OCI-LY3 (cell line): ENCODE data around the gene LMAN2.
"Not testable (repeated sequence)": the region's sequence is repeated elsewhere in the genome, so short reads cannot be mapped to it uniquely, and the experiment has no call there.

ENCODE experiments used
- H2AFZ ChIP-seq: fragments of 200-600, 300-600 bp; shearing (Covaris generic); 2 replicates; pipeline ENCODE4 v1.6.0; 2014; ENCODE audit warnings: antibody characterized with exemption, low read depth, low read length
- H3K27ac ChIP-seq: fragments of 200-600, 300-600 bp; sonication (generic); 2 replicates; pipeline ENCODE4 v1.5.1; 2014; ENCODE audit warnings: mild to moderate bottlenecking, low read length, moderate library complexity, mixed read lengths
- H3K27me3 ChIP-seq: fragments of 200-600, 300-600 bp; sonication (generic); 2 replicates; pipeline ENCODE4 v1.6.1; 2014; ENCODE audit warnings: low read depth, low read length, mixed read lengths
- H3K36me3 ChIP-seq: fragments of 200-600, 300-600 bp; sonication (generic); replicated peaks from 2 replicates; pipeline ENCODE3; 2014; ENCODE audit warnings: low read depth, low read length, mixed read lengths
- H3K4me1 ChIP-seq: fragments of 300-600, 200-600 bp; sonication (generic); 2 replicates; pipeline ENCODE4 v1.6.1; 2014; ENCODE audit warnings: low read length, mixed read lengths
- H3K4me2 ChIP-seq: fragments of 200-600, 300-600 bp; sonication (generic); 2 replicates; pipeline ENCODE4 v1.6.1; 2014; ENCODE audit warnings: low read length, mixed read lengths
- H3K4me3 ChIP-seq: fragments of 300-600, 200-600 bp; sonication (generic); 2 replicates; pipeline ENCODE4 v1.5.1; 2014; ENCODE audit warnings: antibody characterized with exemption, mild to moderate bottlenecking, low read length, moderate library complexity
- H3K79me2 ChIP-seq: fragments of 300-600, 200-600 bp; shearing (Covaris generic); 2 replicates; pipeline ENCODE4 v1.6.1; 2014; ENCODE audit warnings: mild to moderate bottlenecking, low read length, mixed read lengths
- H3K9ac ChIP-seq: fragments of 300-600, 200-600 bp; shearing (Covaris generic); 2 replicates; pipeline ENCODE4 v1.6.0; 2014; ENCODE audit warnings: mild to moderate bottlenecking, low read length, moderate library complexity
- H3K9me3 ChIP-seq: fragments of 200-600, 300-600 bp; shearing (Covaris generic); 2 replicates; pipeline ENCODE4 v1.6.1; 2014; ENCODE audit warnings: low read length, mixed read lengths; ENCODE audit not compliant: insufficient read depth
- H4K20me1 ChIP-seq: fragments of 200-600, 300-600 bp; sonication (generic); 2 replicates; pipeline ENCODE4 v1.6.1; 2016; ENCODE audit warnings: low read length, mixed read lengths; ENCODE audit not compliant: insufficient read depth
- EZH2phosphoT487 ChIP-seq: fragments of 200-600 bp; shearing (Covaris generic); IDR thresholded peaks from 2 replicates; pipeline ENCODE4 v1.6.1; 2018; ENCODE audit warnings: antibody characterized with exemption, mixed run types, low read depth
- TF ChIP-seq, protein P1 (sequence below): fragments of 200-600, 300-600 bp; sonication (generic); IDR thresholded peaks from 2 replicates; pipeline ENCODE4 v1.5.1; 2014; ENCODE audit warnings: antibody characterized with exemption, low read length, low read depth

LMAN2 gene

DNA sequence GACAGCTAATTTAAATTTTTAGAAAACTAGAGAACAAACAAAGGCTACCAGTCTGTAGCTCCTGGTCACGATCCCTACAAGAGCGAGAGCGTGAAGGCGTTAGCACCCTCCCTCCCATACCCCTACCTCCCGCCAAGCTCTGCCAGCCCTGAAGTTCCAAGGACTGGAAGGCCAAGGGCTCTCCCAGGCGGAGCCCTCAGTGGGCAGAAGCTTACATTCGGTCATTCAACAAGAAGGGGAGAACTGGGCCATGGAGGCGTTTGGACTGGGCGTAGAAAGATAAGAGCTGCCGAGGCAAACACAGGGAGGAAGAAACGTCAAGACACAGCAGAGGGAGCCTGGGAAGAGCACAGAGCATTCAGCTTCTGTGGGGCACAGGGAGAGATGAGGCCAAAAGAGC, 42.7 kb downstream of the LMAN2 start:
- H3K4me2 ChIP-seq = no peak overlapping the region
- H3K9ac ChIP-seq = no peak overlapping the region
- peaks cover 24% of the 10 kb centered on the region for H3K79me2 ChIP-seq
- no peak overlapping the region for H2AFZ ChIP-seq
- peaks cover 32% of the 10 kb centered on the region for H3K4me1 ChIP-seq
- TF ChIP-seq, protein P1, sequence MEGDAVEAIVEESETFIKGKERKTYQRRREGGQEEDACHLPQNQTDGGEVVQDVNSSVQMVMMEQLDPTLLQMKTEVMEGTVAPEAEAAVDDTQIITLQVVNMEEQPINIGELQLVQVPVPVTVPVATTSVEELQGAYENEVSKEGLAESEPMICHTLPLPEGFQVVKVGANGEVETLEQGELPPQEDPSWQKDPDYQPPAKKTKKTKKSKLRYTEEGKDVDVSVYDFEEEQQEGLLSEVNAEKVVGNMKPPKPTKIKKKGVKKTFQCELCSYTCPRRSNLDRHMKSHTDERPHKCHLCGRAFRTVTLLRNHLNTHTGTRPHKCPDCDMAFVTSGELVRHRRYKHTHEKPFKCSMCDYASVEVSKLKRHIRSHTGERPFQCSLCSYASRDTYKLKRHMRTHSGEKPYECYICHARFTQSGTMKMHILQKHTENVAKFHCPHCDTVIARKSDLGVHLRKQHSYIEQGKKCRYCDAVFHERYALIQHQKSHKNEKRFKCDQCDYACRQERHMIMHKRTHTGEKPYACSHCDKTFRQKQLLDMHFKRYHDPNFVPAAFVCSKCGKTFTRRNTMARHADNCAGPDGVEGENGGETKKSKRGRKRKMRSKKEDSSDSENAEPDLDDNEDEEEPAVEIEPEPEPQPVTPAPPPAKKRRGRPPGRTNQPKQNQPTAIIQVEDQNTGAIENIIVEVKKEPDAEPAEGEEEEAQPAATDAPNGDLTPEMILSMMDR = no peak
- TF ChIP-seq EZH2phosphoT487 = no peak
- H3K27me3 ChIP-seq = no peaks in the 10 kb centered on the region
- H3K36me3 ChIP-seq = peaks cover 21% of the 10 kb centered on the region
- H3K4me3 ChIP-seq = no peak overlapping the region
- H3K9me3 ChIP-seq = no peaks in the 10 kb centered on the region
- peaks cover 15% of the 10 kb centered on the region; the same call in 1 of the 2 replicates for H4K20me1 ChIP-seq
- H3K27ac ChIP-seq = no peak overlapping the region

DNA sequence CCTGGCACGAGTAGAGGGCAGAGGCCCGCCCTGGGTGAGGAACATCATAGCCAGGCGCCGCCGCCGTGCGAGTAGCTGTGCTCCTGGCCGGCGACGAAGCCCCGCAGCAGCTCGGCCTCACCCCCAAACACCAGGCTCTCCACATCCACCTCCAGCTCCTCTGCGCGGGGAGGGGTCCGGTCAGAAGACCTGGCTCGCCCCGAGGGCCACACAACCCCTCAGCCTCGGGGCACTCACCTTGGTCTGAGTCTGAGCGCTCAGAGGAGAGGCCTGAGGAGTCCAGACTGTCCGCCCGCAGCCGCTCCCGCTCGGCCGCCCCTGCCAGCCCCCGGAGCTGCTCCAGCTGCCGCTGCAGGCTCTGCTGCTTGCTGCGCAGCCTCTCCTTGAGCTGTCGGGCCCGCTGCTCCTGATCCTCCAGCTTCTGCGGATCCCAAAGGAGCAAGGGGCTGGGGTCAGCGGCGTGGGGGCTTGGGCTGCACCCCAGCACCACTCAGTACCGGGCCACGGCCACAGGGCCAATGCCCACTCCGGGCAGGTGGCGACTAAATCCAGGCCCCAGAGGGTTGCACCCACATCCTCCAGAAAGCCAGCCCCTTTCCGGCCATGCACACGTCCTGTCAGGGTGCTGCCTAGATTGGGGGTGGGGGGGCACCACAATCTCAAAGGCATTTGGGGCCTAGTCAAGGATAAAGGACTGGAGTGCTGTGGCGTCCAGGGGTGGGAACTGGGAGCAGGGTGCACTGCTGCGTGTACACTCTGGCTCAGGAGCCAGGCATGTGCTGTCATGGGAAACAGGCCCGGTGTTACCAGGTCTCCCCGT, 43.7 kb downstream of the LMAN2 start:
- Histone ChIP-seq H3K27me3 (no peaks in the 10 kb centered on the region), H3K4me3 (no peak overlapping the region), H3K9me3 (no peaks in the 10 kb centered on the region), H3K79me2 (peaks cover 31% of the 10 kb centered on the region), H2AFZ (no peak overlapping the region), H3K27ac (no peak overlapping the region), H4K20me1 (peaks cover 15% of the 10 kb centered on the region; the same call in 1 of the 2 replicates), H3K4me2 (no peak overlapping the region), H3K4me1 (peaks cover 27% of the 10 kb centered on the region), H3K36me3 (peaks cover 21% of the 10 kb centered on the region), H3K9ac (no peak overlapping the region)
- TF ChIP-seq EZH2phosphoT487 = no peak
- TF ChIP-seq, protein P1 = no peak

DNA sequence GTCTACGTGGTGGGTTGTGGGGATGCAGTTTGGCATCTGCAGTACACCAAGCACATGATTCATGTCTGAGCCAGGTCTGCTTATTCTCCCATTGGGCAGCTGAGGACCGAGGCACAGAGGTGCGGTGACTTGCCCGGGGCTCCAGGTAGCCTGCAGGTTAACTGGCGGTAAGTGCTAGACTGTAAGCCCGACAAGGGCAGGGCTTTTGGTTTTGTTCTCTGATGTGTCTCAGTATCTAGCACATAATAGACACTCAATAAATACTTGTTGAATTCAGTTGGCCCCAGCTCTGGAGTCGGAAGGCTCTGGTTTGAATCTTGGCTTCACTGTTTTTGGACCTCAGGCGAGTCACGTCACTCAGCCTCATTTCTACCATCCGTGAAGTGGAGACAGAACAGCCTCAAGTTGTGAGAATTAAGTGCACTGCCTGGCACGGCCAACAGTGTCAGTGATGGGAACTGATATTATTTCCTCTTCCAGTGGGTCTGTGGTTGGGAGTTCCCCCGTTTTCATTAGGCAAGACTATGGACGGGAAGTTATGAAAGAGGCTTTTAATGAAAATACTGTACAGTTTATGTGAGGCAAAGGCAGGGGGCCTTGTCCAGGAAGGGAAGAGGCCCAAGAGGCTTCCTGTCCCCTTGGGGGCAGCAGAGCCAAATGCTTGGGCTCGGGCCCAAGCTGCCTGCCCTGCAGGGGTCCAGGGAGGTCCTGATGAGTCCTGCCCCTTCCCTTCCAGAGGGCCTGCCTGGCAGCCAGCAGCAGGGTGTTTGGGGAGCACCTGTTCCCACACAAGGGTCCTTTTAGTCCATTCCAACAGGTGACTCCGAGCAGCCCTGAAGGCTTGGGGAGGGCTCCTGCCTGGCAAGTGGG, 44.6 kb downstream of the LMAN2 start:
- Histone ChIP-seq H3K9ac (no peak overlapping the region), H3K27me3 (no peaks in the 10 kb centered on the region), H3K27ac (peak overlapping the region; percentile 22; the same call in 1 of the 2 replicates), H3K9me3 (no peaks in the 10 kb centered on the region), H3K4me2 (no peak overlapping the region), H4K20me1 (peaks cover 19% of the 10 kb centered on the region; the same call in 1 of the 2 replicates), H3K36me3 (peaks cover 21% of the 10 kb centered on the region), H3K4me1 (peaks cover 35% of the 10 kb centered on the region), H2AFZ (no peak overlapping the region), H3K4me3 (no peak overlapping the region), H3K79me2 (peaks cover 31% of the 10 kb centered on the region)
- no peak for TF ChIP-seq EZH2phosphoT487
- TF ChIP-seq, protein P1 = no peak

DNA sequence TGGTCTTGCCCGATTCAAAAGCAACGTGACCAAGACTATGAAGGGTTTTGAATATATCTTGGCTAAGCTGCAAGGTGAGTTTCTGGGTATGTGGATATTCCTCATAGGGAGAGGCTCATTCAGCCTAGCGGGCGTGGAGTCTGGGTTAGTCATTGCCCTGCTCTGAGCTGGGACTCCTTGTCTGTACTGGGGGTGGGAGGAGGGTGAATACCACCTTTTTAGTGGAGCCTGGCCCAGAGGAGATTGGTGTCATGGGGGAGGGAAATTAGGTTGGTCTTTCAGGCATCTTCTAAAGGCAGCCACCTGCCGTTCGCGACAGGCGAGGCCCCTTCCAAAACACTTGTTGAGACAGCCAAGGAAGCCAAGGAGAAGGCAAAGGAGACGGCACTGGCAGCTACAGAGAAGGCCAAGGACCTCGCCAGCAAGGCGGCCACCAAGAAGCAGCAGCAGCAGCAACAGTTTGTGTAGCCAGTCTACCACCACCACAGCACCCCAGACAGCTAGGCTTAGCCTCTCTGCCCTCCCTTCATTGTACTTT, 45.3 kb downstream of the LMAN2 start:
- peaks cover 24% of the 10 kb centered on the region for H3K36me3 ChIP-seq
- peaks cover 31% of the 10 kb centered on the region for H3K79me2 ChIP-seq
- peaks cover 26% of the 10 kb centered on the region for H4K20me1 ChIP-seq
- not testable (repeated sequence) for H2AFZ ChIP-seq, H3K9me3 ChIP-seq, H3K4me2 ChIP-seq, H3K9ac ChIP-seq, H3K27me3 ChIP-seq, H3K4me3 ChIP-seq, H3K27ac ChIP-seq
- peaks cover 43% of the 10 kb centered on the region for H3K4me1 ChIP-seq
